HG03280 (cell line): Measurements from ENCODE around the gene CLCN5.

Source experiments
- ATAC-seq: cut with Tn5 transposase; IDR thresholded peaks from one replicate; pipeline ENCODE4 v1.9.1; 2021; ENCODE audit warnings: mild to moderate bottlenecking, moderate library complexity; ENCODE audit not compliant: unreplicated experiment

CLCN5 gene

GRCh38 chrX:49932791-49933190 is 10.4 kb downstream of the CLCN5 start:
- ATAC-seq: no peak

GRCh38 chrX:49934148-49934547 is 11.8 kb downstream of the CLCN5 start:
- ATAC-seq: no peak

GRCh38 chrX:49934729-49935128 is 12.3 kb downstream of the CLCN5 start:
- ATAC-seq: no peak

- ATAC-seq: no peak
Measured at GRCh38 chrX:49947781-49948180, 25.4 kb downstream of the CLCN5 start.

- no peak for ATAC-seq
Measured at GRCh38 chrX:49949961-49950360, 27.6 kb downstream of the CLCN5 start.

GRCh38 chrX:49951524-49952193 is 29.3 kb downstream of the CLCN5 start:
- ATAC-seq: no peak

GRCh38 chrX:49956313-49956712 is 33.9 kb downstream of the CLCN5 start:
- no peak for ATAC-seq

- no peak for ATAC-seq
Measured at GRCh38 chrX:49958727-49959485, 36.5 kb downstream of the CLCN5 start.

GRCh38 chrX:49959602-49960001 is 37.2 kb downstream of the CLCN5 start:
- no peak for ATAC-seq

GRCh38 chrX:49960061-49960460 is 37.7 kb downstream of the CLCN5 start:
- ATAC-seq: no peak

- ATAC-seq: no peak
Measured at GRCh38 chrX:49970674-49971073, 48.3 kb downstream of the CLCN5 start.

GRCh38 chrX:49972328-49972860 is 50.0 kb downstream of the CLCN5 start:
- ATAC-seq: no peak

GRCh38 chrX:49976682-49977197 is 54.3 kb downstream of the CLCN5 start:
- no peak for ATAC-seq

GRCh38 chrX:49977319-49978090 is 55.1 kb downstream of the CLCN5 start:
- ATAC-seq: no peak

- ATAC-seq: no peak
Measured at GRCh38 chrX:49978176-49978575, 55.8 kb downstream of the CLCN5 start.

GRCh38 chrX:49986058-49986457 is 63.7 kb downstream of the CLCN5 start:
- ATAC-seq: no peak

GRCh38 chrX:49987651-49988050 is 65.3 kb downstream of the CLCN5 start:
- no peak for ATAC-seq

- no peak for ATAC-seq
Measured at GRCh38 chrX:49988143-49988542, 65.7 kb downstream of the CLCN5 start.

GRCh38 chrX:49991758-49992157 is 69.4 kb downstream of the CLCN5 start:
- ATAC-seq: no peak

GRCh38 chrX:49992853-49993252 is 70.5 kb downstream of the CLCN5 start:
- ATAC-seq: no peak

GRCh38 chrX:49993661-49994060 is 71.3 kb downstream of the CLCN5 start:
- ATAC-seq: no peak
